GM18502 (cell line): Measurements from ENCODE around the gene PALD1.

Source experiments
- ATAC-seq: cut with Tn5 transposase; IDR thresholded peaks from one replicate; pipeline ENCODE4 v1.9.1; 2021; ENCODE audit warnings: mild to moderate bottlenecking; ENCODE audit not compliant: unreplicated experiment, poor library complexity

Gene PALD1

DNA sequence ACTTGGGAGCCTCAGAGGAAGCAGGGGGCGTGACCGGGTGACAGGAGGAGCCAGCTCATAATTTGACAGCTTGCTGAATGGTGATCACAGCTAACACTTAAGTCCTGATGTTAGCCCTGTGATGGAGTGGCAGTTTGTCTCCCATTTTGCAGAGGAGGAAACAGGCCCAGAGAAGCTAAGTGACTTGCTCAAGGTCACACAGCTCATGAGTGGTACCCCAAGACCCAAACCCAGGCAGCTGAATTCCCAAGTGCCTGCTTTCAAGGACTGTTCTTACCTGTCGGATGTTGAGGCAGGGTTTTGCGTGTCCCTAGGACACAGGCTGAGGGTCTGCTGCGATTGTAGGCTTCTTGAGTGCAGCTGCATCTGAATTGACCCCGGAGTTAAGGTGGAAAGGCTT, 51.7 kb downstream of the PALD1 start:
- no peak for ATAC-seq

DNA sequence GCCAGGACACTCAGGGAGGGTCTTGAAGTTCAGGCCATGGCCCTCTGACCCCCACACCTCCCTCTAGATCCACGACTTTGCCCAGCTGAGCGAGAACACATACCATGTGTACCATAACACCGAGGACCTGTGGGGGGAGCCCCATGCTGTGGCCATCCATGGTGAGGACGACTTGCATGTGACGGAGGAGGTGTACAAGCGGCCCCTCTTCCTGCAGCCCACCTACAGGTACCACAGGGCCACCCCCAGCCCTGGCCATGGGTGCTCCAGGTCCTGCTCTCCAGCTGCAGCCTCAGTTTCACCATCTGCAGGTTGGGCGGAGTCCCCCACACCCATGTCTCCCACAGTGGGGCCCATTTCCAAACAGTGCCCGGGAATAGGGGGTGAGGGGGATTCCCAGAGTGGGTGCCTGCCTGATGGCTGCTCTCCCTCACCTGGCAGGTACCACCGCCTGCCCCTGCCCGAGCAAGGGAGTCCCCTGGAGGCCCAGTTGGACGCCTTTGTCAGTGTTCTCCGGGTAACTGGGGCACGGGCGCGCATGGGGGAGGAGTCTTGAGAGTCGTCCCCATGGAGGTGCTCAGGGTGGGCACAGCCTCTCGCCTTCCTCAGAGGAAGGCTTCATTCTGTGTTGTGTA, 54.1 kb downstream of the PALD1 start:
- no peak for ATAC-seq

DNA sequence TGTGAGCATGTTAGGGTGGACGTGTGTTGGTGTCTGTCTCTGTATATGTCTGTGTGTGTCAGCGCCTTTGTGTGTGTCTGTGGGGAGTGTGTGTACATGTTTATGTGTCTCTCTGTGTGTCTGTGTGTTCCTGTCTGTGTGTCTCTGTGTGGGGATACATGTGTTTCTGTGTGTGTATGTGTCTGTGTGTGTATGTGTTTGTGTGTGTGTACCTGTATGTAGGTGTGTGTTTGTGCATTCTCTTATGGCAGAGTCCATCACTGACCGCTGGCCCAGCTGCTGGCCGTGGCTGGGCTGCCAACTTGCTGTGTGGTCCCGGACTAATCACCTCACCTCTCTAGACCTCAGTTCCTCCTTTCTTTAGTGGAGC, 54.6 kb downstream of the PALD1 start:
- no peak for ATAC-seq

DNA sequence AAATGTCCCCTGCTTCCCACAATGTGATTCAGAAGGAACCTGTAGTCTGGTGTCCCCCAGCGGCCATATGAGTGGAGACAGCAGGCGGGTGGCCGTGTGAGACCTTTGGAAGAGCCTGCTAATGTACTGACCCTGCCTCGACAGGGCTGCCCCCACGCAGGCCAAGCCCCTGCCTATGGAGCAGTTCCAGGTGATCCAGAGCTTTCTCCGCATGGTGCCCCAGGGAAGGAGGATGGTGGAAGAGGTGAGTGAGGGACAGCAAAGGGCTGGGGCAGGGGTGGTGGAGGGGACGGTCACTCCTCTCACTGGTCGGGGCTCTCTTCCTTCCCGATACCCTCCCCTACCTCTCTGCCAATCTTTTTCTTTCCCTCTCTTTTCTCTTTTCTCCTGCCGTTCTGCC, 55.7 kb downstream of the PALD1 start:
- no peak for ATAC-seq

DNA sequence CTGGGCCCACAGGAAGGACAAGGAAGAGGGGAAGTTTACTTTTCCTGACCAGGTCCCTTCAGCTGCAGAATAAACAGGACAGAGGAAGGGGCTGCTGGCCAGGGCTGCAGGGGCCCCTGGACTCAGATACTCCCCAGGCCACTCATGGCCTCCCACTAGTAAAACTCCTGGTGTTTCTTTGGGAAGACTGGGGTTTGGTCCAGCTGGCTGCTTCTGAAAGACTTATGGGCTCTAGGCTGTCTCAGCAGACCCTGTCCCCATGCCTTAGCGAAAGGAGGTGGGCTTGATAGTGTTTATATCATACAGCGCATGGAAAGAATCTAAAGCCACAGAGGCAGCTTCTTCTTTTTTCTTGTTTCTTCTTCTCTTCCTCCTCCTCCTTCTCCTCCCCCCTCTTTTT, 56.4 kb downstream of the PALD1 start:
- ATAC-seq = no peak

DNA sequence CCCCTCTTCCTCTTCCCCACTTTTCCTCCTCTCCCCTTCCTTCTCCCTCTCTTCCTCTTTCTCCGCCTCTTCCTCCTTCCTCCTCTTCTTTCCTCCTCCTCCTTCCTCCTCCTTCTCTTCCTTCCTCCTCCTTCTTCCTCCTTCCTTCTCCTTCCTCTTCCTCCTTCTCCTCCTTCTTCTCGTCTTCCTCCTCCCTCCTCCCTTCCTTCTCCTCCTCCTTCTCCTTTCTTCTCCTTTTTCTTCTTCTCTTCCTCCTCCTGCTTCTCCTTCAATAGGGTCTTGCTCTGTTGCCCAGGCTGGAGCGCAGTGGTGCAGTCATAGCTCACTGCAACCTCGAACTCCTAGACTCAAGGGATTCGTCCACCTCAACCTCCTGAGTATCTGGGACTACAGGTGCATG, 56.9 kb downstream of the PALD1 start:
- ATAC-seq = no peak

DNA sequence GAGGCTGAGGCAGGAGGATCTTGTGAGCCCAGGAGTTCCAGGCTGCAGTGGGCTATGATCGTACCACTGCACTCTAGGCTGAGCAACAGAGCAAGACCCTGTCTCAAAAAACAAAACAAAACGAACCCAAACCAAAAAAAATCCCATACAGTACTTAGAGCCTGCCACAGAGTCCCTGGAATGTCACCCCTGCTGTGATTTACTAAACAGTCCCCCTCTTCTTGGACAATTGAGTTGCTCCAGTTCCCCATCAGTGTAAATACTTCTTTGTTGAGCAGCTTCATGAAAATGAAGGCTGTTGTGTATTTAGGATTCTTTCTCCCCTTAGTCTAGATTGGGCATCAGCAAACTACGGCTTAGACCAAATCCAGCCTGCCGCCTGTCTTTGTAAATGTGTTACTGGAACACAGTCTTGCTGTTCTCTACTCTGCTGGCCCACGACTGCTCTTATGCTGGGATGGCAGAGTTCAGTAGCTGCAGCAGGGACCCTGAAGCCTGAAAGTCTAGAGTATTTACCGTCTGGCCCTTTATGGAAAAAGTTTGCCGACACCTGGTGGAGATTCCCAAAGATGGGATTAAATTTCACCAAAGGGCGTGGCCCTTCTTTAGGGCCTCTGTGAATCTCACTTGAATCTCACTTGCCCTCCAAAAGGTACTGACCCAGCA, 57.8 kb downstream of the PALD1 start:
- no peak for ATAC-seq

DNA sequence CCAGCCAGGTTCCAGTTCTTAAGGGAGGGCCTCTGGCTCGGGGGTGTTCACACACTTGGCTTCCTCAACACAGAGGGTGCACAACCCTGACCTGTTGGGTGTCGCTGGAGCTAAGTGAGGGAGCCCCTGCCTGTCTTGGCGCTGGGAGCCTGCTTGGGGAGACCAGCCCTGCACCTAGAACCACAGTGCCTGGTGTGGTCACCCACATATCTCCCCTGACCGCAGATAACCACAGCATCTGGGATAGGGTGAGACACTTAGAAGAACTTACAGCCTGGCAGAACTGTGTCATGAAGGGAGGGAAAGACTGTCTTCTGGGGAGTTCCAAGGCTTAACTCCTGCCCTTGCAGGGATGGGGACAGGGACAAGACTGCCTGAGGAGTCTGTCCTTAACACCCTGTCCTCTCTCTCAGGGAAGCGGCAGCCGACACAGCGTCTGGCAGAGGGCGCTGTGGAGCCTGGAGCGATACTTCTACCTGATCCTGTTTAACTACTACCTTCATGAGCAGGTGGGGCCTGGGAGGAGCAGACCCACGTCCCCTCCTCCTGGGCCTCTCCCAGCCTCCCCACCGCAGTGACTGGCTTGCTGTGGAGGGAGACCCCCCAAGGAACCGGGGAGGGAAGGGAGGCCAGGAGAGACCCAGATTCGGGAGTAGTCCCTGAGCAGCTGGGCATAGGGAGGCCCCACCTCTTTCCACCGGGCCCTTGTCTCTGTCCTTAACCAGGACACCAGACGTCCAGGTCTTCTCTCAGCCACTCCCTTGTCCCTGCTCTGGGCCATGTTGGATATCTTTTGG, 59.0 kb downstream of the PALD1 start:
- ATAC-seq = no peak

DNA sequence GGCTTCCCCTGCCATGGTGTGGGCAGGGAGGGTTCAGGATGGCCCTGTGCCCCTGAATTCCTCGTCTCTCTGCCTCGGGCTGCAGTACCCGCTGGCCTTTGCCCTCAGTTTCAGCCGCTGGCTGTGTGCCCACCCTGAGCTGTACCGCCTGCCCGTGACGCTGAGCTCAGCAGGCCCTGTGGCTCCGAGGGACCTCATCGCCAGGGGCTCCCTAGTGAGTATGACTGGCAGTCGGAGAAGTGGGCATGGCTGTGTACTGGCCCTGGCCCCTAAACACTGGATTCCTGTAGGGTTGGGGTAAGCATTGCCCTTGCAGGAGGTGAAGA, 59.6 kb downstream of the PALD1 start:
- no peak for ATAC-seq

DNA sequence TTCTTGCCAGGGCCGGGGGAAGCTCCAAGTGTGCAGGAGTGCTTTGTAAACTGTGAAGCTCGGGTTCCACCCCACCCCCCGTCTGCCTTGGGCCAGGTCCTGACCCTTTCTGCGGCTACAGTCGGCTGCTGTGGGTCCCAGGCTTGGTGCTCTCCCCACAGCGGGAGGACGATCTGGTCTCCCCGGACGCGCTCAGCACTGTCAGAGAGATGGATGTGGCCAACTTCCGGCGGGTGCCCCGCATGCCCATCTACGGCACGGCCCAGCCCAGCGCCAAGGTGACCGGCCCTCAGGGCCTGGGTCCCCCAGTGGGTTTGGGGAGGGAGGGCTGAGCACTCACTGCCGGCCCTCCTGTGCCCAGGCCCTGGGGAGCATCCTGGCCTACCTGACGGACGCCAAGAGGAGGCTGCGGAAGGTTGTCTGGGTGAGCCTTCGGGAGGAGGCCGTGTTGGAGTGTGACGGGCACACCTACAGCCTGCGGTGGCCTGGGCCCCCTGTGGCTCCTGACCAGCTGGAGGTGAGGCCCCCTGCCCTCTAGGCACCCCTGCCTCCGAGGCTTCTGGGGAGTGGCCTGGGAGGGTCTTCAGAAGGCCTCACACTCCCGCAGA, 60.3 kb downstream of the PALD1 start:
- no peak for ATAC-seq

DNA sequence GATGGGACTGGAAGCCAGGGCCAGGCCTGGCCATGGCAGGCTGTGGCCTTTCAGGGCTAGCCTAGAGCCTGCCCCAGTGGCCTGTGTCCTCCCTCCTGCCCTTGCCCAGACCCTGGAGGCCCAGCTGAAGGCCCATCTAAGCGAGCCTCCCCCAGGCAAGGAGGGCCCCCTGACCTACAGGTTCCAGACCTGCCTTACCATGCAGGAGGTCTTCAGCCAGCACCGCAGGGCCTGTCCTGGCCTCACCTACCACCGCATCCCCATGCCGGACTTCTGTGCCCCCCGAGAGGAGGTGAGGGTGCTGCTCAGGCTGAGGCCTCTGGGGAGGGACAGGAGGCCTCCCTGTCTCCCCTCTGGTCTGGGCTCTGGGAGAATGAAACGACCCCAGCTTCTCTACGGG, 60.9 kb downstream of the PALD1 start:
- no peak for ATAC-seq

DNA sequence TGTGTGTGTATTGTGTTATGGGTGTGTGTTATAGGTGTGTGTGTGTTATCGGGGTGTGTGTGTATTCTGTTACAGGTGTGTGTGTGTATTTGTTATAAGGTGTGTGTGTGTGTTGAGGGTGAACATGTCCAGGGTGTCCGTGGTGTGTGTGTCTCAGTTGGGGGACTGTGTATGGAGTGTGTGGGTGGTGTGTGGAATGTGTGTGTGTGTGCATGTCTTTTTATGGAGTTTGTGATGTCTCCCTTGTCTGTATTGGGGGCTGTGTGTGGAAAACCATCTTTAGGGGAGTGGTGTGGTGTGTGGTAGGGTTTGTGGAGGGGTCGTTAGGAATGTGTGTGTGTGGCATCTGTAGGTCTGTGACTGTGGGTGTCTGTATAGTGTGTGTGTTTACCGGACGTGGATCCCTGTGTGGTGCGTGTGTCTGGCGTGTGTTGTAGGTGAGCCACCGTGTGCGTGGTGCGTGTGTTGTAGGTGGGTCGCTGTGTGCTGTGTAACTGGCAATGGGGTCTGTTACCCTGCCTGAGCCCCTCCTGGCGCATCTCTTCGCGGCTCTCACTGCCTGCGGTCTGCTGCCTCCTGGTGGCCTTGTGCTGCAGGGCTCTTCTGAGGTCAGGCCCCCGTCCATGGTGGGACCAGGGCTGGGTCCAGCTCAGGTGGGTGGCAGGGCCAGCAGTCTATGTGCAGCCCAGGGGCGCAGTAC, 61.7 kb downstream of the PALD1 start:
- no peak for ATAC-seq

DNA sequence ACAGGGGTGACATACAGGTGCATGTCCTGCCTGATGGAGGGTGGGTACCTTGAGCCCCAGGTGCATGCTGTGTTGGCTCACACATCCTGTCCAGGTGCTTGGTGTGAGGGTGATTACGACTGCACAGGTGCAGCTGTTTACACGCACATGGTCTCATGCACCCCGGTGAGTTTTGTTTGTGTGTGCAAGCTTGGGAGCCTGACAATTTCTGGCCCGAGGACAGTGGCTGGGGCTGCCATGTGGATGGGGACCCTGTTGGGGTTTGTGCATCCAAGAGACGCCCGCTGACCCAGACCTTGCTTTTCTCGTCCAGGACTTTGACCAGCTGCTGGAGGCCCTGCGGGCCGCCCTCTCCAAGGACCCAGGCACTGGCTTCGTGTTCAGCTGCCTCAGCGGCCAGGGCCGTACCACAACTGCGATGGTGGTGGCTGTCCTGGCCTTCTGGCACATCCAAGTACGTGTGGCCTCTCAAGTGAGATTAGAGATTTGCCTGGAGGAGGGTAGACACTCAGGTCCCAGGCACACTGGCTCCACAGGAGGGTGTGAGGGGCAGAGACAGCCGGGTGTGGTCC, 62.3 kb downstream of the PALD1 start:
- no peak for ATAC-seq

DNA sequence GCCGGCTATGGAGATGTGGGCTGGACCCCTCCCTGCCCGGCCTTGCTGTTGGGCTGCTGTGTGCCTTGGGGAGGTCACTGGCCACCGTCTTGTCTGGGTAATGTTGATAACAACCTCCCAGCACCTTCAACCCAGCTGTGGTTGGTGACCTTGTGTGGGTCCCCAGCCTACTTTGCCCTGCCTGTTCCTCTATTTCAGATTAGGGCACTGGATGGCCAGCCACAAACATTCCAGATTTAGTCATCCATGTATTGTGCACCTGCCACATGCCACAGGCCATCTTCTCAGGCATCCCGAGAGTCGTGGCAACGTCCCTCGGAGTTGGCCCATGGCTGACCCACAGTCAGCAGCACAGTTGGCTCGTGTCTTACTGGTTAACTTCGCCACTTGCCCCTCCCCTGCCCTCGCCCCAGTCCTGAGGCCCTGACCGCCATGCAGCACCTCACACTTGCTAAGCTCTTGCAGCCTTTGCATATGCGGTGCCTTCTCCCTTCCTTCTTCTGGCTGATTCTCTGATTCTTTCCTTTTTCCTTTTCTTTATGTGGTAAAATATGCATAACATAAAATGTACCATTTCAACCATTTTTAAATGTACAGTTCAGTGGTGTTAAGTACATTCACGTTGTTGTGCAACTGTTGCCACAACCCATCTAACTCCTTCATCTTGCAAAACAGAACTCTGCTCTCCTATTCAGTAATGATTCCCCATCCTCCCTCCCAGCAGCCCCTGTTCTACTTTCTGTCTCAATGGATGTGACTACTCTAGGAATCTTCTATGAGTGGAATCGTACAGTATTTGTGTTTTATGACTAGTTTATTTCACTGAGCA, 63.4 kb downstream of the PALD1 start:
- no peak for ATAC-seq

DNA sequence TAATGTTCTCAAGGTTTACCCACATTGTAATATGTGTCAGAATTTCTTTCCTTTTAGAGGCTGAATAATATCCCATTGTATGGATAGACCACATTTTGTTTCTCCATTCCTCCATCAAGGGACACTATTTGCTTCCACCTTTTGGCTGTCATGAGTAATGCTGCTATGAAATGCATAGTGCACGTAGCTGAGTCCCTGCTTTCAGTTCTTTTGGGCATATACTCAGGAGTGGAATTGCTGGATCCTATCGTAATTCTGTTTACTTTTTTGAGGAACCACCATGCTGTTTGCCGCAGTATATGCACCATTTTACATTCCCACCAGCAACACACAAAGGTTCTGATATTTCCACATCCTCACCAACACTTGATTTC, 64.0 kb downstream of the PALD1 start:
- ATAC-seq = no peak

DNA sequence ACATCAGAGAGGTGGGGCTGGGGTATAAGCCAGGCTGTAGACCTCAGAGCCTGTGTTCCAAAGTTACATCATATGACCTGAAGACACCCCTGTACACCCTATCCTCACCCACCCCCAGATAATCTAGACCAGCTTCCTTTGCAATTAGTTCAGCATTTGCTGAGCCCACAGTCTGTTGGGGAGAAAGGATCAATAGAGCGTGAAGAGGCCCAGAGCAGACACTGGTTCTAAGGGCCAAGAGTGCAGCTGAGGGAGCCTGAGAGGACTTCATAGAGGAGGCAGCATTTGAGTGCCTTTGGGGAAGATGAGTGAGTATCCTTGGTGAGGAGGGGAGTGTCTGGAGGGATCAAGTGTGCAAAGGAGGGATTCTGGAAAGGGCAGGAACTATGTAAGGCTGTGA, 65.3 kb downstream of the PALD1 start:
- ATAC-seq = no peak

DNA sequence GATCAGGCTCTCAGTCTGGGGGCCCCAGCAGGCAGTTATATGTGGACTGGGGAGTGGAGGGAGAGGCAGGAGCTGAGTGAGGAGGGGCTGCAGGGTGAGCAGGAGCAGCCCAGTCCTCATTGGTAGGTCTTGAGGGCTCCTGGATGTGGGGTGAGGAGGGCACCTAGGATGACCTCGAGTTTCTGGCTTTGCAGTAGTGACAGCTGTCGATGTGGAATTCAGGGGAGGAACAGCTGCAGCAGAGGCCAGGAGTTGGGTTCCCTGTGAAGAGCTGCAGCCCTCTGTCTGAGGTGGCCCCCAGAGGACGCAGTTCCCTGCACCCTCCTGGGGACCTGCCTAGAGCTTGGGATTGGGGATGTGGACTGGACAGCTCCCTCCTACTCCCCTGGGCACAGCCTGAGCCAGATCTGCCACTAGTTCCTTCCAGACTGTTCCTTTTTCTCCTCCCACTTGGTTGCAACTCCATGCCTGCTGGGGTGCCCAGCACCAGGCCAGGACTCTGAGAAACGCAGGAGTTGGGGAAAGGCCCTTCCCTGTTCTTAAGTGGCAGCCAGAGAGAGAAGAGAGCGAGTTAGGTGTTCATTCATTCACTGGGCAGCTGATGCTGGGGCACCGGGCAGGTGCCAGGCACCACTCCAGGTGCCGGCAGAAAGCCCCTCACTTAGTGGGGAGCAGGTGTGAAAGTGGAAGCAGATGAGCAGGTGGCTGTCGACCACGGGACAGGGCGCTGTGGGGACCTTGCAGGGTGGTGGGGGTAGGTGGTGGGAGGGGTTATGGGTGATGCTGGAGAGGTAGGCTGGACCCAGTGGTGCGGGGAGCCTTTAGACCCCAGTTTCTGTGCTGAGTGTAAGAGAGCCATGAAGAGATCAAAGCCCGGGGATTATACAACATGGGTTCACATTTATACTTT, 66.1 kb downstream of the PALD1 start:
- no peak for ATAC-seq

DNA sequence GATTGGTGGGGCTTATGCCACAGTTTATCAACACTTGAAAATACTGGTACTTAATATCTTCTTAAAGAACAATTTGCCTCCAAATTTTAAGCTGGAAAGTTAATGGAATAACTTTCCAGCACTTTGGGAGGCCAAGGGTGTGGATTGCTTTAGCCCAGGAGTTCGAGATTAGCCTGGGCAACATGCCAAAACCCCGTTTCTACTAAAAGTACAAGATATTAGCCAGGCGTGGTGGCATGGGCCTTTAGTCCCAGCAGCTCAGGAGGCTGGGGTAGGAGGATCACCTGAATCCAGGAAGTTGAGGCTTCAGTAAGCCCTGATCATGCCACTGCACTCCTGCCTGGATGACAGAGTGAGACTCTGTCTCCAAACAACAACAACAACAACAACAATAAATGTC, 68.0 kb downstream of the PALD1 start:
- ATAC-seq = no peak
